SK-N-SH treated with all-trans-retinoic acid at 6 μM for 48 hours (cell line): Measurements from ENCODE around the gene MYT1.

Experiments
- ATAC-seq: fragments of 200-7000 bp; cut with Tn5 transposase; 3 replicates; pipeline ENCODE4 v1.9.1; 2020; ENCODE audit warnings: mild to moderate bottlenecking, moderate library complexity
- ARNTL ChIP-seq: fragments of 450-650 bp; formaldehyde crosslinking; IDR thresholded peaks from 2 replicates; pipeline ENCODE4 v1.5.0; 2020; ENCODE audit warnings: low read depth, mild to moderate bottlenecking, moderate library complexity, borderline replicate concordance
- BACH2 ChIP-seq: fragments of 250-450 bp; sonication (Bioruptor Pico); IDR thresholded peaks from 2 replicates; pipeline ENCODE4 v1.9.0; 2021; ENCODE audit warnings: mild to moderate bottlenecking, borderline replicate concordance
- CREB5 ChIP-seq: fragments of 250-450 bp; sonication (Bioruptor Pico); IDR thresholded peaks from 2 replicates; pipeline ENCODE4 v1.5.1; 2020; ENCODE audit warnings: low read depth, mild to moderate bottlenecking, moderate library complexity
- ESRRG ChIP-seq: fragments of 250-450 bp; sonication (Bioruptor Pico); IDR thresholded peaks from 2 replicates; pipeline ENCODE4 v1.6.1; 2021; ENCODE audit warnings: mild to moderate bottlenecking
- GLIS3 ChIP-seq: fragments of 250-450 bp; sonication (Bioruptor Pico); IDR thresholded peaks from 2 replicates; pipeline ENCODE4 v1.5.0; 2020; ENCODE audit warnings: mild to moderate bottlenecking, moderate library complexity
- ISL1 ChIP-seq: fragments of 250-450 bp; sonication (Bioruptor Pico); IDR thresholded peaks from 2 replicates; pipeline ENCODE4 v2.1.2; 2022; ENCODE audit warnings: mild to moderate bottlenecking, moderate library complexity
- OSR1 ChIP-seq: fragments of 250-450 bp; sonication (Bioruptor Pico); IDR thresholded peaks from 2 replicates; pipeline ENCODE4 v1.8.0; 2022; ENCODE audit warnings: moderate library complexity, mild to moderate bottlenecking, inconsistent platforms
- PATZ1 ChIP-seq: fragments of 250-450 bp; sonication (Bioruptor Pico); IDR thresholded peaks from 2 replicates; pipeline ENCODE4 v1.8.0; 2020; ENCODE audit warnings: mild to moderate bottlenecking, moderate library complexity, borderline replicate concordance
- POU6F1 ChIP-seq: fragments of 250-450 bp; sonication (Bioruptor Pico); IDR thresholded peaks from 2 replicates; pipeline ENCODE4 v1.8.0; 2021; ENCODE audit warnings: low read depth, mild to moderate bottlenecking, moderate library complexity, borderline replicate concordance
- PPARA ChIP-seq: fragments of 250-450 bp; sonication (Bioruptor Pico); IDR thresholded peaks from 2 replicates; pipeline ENCODE4 v1.5.0; 2020; ENCODE audit warnings: mild to moderate bottlenecking, borderline replicate concordance
- RARB ChIP-seq: fragments of 250-450 bp; sonication (Bioruptor Pico); IDR thresholded peaks from 2 replicates; pipeline ENCODE4 v1.8.0; 2021; ENCODE audit warnings: mild to moderate bottlenecking, moderate library complexity
- SNAI2 ChIP-seq: fragments of 250-450 bp; sonication (Bioruptor Pico); IDR thresholded peaks from 2 replicates; pipeline ENCODE4 v1.5.0; 2020; ENCODE audit warnings: mild to moderate bottlenecking, moderate library complexity
- TCF4 ChIP-seq: fragments of 250-450 bp; sonication (Bioruptor Pico); IDR thresholded peaks from 2 replicates; pipeline ENCODE4 v1.8.0; 2021; ENCODE audit warnings: mild to moderate bottlenecking, moderate library complexity, borderline replicate concordance
- TOX ChIP-seq: fragments of 250-450 bp; sonication (Bioruptor Pico); IDR thresholded peaks from 2 replicates; pipeline ENCODE4 v1.8.0; 2021; ENCODE audit warnings: mild to moderate bottlenecking, moderate library complexity, borderline replicate concordance
- TSHZ2 ChIP-seq: fragments of 250-450 bp; sonication (Bioruptor Pico); IDR thresholded peaks from 2 replicates; pipeline ENCODE4 v1.5.0; 2020; ENCODE audit warnings: mild to moderate bottlenecking, moderate library complexity
- ZC3H10 ChIP-seq: fragments of 250-450 bp; sonication (Bioruptor Pico); IDR thresholded peaks from 2 replicates; pipeline ENCODE4 v1.5.1; 2021; ENCODE audit warnings: mild to moderate bottlenecking, moderate library complexity
- ZFP3 ChIP-seq: fragments of 250-450 bp; sonication (Bioruptor Pico); IDR thresholded peaks from 2 replicates; pipeline ENCODE4 v1.5.0; 2020; ENCODE audit warnings: mild to moderate bottlenecking, moderate library complexity
- ZFP30 ChIP-seq: fragments of 450-650 bp; formaldehyde crosslinking; IDR thresholded peaks from 2 replicates; pipeline ENCODE4 v1.5.0; 2022; ENCODE audit warnings: mild to moderate bottlenecking, moderate library complexity
- ZNF565 ChIP-seq: fragments of 450-650 bp; formaldehyde crosslinking; conservative IDR thresholded peaks from 2 replicates; pipeline ENCODE4 v1.5.0; 2020; ENCODE audit warnings: low read depth, mild to moderate bottlenecking, moderate library complexity
- ZNF70 ChIP-seq: fragments of 450-650 bp; formaldehyde crosslinking; IDR thresholded peaks from 2 replicates; pipeline ENCODE4 v1.5.0; 2020; ENCODE audit warnings: mild to moderate bottlenecking, moderate library complexity
- ZNF8 ChIP-seq: fragments of 450-650 bp; formaldehyde crosslinking; IDR thresholded peaks from 2 replicates; pipeline ENCODE4 v1.5.0; 2020; ENCODE audit warnings: mild to moderate bottlenecking, moderate library complexity

The MYT1 gene

GRCh38 chr20:64278317-64278681, 114.0 kb downstream of the MYT1 start:
- no peak for ATAC-seq
- TF ChIP-seq GLIS3 (CRISPR knock-in tag) = no peak
- no peak for TF ChIP-seq PPARA
- no peak for TF ChIP-seq ZNF8 (CRISPR knock-in tag)
- TF ChIP-seq ZC3H10 (CRISPR knock-in tag) = no peak
- TF ChIP-seq ZNF70 (CRISPR knock-in tag) = no peak
- no peak for TF ChIP-seq TCF4 (CRISPR knock-in tag)
- no peak for TF ChIP-seq BACH2
- TF ChIP-seq ZFP30 (CRISPR knock-in tag) = no peak
- no peak for TF ChIP-seq ZNF565 (CRISPR knock-in tag)
- no peak for TF ChIP-seq RARB (CRISPR knock-in tag)
- no peak for TF ChIP-seq ESRRG (CRISPR knock-in tag)
- no peak for TF ChIP-seq PATZ1 (CRISPR knock-in tag)
- TF ChIP-seq ARNTL (CRISPR knock-in tag) = no peak
- TF ChIP-seq ZFP3 (CRISPR knock-in tag) = no peak
- TF ChIP-seq POU6F1 = no peak

- TF ChIP-seq ISL1 (CRISPR knock-in tag) (no peak), TOX (CRISPR knock-in tag) (no peak), ZNF8 (CRISPR knock-in tag) (no peak), SNAI2 (CRISPR knock-in tag) (no peak), ZC3H10 (CRISPR knock-in tag) (no peak), ZFP30 (CRISPR knock-in tag) (no peak), ESRRG (CRISPR knock-in tag) (no peak), TSHZ2 (CRISPR knock-in tag) (no peak), OSR1 (CRISPR knock-in tag) (no peak), POU6F1 (no peak), PPARA (no peak), CREB5 (CRISPR knock-in tag) (no peak), GLIS3 (CRISPR knock-in tag) (no peak), PATZ1 (CRISPR knock-in tag) (no peak), ZFP3 (CRISPR knock-in tag) (no peak)
- ATAC-seq = no peak
These were observed 115.7 kb downstream of the MYT1 start for GRCh38 chr20:64279826-64280459.
